HEK293 (cell line): Measurements from ENCODE around the gene MUC22.

ENCODE experiments used
- KLF1 ChIP-seq: fragments of 450-650 bp; formaldehyde crosslinking; IDR thresholded peaks from 2 replicates; pipeline ENCODE4 v1.5.1; 2016; ENCODE audit warnings: missing biosample characterization, missing genetic modification characterization
- ZBTB20 ChIP-seq: fragments of 450-650 bp; formaldehyde crosslinking; IDR thresholded peaks from 2 replicates; pipeline ENCODE4 v1.5.1; 2016; ENCODE audit warnings: missing biosample characterization, missing genetic modification characterization
- ZBTB21 ChIP-seq: fragments of 450-650 bp; formaldehyde crosslinking; IDR thresholded peaks from 2 replicates; pipeline ENCODE4 v1.5.1; 2017; ENCODE audit warnings: missing biosample characterization, missing genetic modification characterization
- ZNF248 ChIP-seq: fragments of 450-650 bp; formaldehyde crosslinking; IDR thresholded peaks from 2 replicates; pipeline ENCODE4 v1.5.1; 2017; ENCODE audit warnings: missing biosample characterization, missing genetic modification characterization
- ZNF549 ChIP-seq: fragments of 450-650 bp; IDR thresholded peaks from 2 replicates; pipeline ENCODE4 v1.5.1; 2018; ENCODE audit warnings: missing biosample characterization, missing genetic modification characterization, mild to moderate bottlenecking, inconsistent platforms, moderate library complexity
- ZNF791 ChIP-seq: fragments of 450-650 bp; formaldehyde crosslinking; IDR thresholded peaks from 2 replicates; pipeline ENCODE4 v1.5.1; 2016; ENCODE audit warnings: missing biosample characterization, missing genetic modification characterization
- TF ChIP-seq, protein P1 (sequence below): fragments of 450-650 bp; formaldehyde crosslinking; IDR thresholded peaks from 2 replicates; pipeline ENCODE4 v1.5.1; 2016; ENCODE audit warnings: missing biosample characterization, missing genetic modification characterization
- TF ChIP-seq, protein P2 (sequence below): fragments of 450-650 bp; formaldehyde crosslinking; IDR thresholded peaks from 2 replicates; pipeline ENCODE4 v1.5.1; 2016; ENCODE audit warnings: missing biosample characterization, missing genetic modification characterization

DNA sequence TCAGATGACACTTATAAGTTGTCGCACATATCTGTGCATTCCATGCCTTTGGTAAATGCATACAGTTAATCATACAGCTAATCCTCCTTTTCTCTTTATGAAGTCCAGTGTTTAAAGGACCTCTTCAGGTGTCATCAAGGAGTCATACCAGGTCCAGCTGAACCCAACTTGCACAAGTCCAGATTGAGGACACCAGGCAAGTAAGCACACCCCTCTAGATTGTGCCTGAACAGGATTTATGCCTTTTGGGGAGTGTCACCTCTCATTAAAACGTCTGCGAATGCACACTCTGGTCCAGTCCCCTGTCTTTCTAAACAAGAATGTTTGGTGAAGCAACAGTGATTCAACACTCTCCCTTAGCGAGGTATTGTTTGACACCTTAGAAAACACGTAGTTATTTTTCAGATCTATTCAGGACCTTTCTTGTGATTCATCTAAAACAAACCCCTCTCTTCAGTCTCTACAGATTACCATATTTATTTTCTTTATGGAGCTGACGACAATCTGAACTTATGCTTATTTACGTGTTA is 53.7 kb downstream of the MUC22 start:
- TF ChIP-seq ZBTB20 (tag by site-specific recombination) (no peak), ZBTB21 (tag by site-specific recombination) (no peak), ZNF549 (tag by site-specific recombination) (no peak), ZNF248 (no peak), KLF1 (tag by site-specific recombination) (no peak), ZNF791 (tag by site-specific recombination) (no peak)
- TF ChIP-seq, protein P1, sequence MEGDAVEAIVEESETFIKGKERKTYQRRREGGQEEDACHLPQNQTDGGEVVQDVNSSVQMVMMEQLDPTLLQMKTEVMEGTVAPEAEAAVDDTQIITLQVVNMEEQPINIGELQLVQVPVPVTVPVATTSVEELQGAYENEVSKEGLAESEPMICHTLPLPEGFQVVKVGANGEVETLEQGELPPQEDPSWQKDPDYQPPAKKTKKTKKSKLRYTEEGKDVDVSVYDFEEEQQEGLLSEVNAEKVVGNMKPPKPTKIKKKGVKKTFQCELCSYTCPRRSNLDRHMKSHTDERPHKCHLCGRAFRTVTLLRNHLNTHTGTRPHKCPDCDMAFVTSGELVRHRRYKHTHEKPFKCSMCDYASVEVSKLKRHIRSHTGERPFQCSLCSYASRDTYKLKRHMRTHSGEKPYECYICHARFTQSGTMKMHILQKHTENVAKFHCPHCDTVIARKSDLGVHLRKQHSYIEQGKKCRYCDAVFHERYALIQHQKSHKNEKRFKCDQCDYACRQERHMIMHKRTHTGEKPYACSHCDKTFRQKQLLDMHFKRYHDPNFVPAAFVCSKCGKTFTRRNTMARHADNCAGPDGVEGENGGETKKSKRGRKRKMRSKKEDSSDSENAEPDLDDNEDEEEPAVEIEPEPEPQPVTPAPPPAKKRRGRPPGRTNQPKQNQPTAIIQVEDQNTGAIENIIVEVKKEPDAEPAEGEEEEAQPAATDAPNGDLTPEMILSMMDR (tag by site-specific recombination) = no peak
- TF ChIP-seq, protein P2, sequence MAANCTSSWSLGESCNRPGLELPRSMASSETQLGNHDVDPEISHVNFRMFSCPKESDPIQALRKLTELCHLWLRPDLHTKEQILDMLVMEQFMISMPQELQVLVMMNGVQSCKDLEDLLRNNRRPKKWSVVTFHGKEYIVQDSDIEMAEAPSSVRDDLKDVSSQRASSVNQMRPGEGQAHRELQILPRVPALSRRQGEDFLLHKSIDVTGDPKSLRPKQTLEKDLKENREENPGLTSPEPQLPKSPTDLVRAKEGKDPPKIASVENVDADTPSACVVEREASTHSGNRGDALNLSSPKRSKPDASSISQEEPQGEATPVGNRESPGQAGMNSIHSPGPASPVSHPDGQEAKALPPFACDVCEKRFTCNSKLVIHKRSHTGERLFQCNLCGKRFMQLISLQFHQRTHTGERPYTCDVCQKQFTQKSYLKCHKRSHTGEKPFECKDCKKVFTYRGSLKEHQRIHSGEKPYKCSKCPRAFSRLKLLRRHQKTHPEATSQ = no peak
